ENCODE data around the gene CRTC1.

CRTC1 gene

DNA sequence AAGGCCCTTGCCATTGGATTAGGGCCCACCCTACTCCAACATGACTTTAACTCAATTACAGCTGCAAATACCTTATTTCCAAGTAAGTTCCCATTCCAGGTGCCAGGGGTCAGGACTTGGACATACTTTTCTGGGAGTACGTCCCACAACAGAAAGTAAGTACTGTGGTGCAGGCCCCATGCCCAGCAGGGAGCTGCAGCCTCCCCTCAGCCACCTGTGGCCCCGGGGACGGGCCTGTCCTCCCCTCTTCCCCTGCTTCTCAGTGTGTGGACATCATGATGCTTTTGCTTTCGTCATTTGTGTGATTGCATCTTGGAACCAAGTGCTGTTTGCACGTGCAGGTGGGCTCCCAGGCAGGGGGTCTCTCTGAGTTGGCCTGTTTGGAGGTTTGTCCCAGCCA is 31.9 kb downstream of the CRTC1 start:
- TF ChIP-seq, protein P1, sequence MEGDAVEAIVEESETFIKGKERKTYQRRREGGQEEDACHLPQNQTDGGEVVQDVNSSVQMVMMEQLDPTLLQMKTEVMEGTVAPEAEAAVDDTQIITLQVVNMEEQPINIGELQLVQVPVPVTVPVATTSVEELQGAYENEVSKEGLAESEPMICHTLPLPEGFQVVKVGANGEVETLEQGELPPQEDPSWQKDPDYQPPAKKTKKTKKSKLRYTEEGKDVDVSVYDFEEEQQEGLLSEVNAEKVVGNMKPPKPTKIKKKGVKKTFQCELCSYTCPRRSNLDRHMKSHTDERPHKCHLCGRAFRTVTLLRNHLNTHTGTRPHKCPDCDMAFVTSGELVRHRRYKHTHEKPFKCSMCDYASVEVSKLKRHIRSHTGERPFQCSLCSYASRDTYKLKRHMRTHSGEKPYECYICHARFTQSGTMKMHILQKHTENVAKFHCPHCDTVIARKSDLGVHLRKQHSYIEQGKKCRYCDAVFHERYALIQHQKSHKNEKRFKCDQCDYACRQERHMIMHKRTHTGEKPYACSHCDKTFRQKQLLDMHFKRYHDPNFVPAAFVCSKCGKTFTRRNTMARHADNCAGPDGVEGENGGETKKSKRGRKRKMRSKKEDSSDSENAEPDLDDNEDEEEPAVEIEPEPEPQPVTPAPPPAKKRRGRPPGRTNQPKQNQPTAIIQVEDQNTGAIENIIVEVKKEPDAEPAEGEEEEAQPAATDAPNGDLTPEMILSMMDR (IDR thresholded peaks at IDR 0.05; ENCODE audit: extremely low read depth, missing control alignments): no peak
- DNase-seq (ENCODE audit: low spot score): no peak

DNA sequence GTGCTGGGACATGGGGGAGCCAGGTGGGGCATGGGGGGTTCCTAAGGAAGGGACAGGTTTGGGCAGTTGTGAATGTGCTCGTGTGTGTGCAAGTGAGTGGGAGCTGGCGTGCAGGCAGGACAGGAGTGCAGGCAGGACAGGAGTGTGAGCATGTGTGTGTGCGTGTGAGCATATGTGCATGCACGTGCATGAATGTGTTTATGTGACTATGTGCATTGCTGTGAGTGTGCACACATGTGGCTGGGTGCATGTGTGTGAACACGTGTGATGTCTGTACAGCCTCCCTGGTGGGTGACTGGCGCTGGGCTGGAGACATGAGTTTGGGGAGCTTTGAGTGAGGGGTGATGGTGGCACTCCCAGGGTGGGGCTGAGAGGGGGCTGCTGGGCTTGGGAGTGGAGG is 33.4 kb downstream of the CRTC1 start:
- TF ChIP-seq, protein P1 (IDR thresholded peaks at IDR 0.05; ENCODE audit: extremely low read depth, missing control alignments): no peak
- no peak for DNase-seq (ENCODE audit: low spot score)

DNA sequence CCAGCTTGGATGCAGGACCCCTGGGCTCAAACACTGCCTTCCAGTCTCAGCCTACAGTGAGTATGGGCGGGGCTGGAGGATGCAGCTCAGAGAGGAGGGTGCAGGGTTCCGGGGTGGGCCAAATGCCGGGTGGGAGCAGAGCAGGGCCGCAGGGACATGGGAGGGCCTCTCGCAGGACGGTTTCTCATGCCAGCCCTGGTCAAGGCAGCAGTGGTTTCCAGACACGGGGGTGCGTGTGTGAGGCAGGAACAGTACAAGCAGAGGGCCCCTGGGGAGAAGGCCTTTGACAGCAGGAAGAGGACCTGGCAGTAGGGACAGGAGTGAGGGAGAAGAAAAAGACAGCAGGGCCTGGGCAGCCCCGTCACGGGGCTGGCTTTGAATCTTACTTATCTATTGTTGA is 34.1 kb downstream of the CRTC1 start:
- no peak for DNase-seq (ENCODE audit: low spot score)
- TF ChIP-seq, protein P1 (IDR thresholded peaks at IDR 0.05; ENCODE audit: extremely low read depth, missing control alignments): no peak

DNA sequence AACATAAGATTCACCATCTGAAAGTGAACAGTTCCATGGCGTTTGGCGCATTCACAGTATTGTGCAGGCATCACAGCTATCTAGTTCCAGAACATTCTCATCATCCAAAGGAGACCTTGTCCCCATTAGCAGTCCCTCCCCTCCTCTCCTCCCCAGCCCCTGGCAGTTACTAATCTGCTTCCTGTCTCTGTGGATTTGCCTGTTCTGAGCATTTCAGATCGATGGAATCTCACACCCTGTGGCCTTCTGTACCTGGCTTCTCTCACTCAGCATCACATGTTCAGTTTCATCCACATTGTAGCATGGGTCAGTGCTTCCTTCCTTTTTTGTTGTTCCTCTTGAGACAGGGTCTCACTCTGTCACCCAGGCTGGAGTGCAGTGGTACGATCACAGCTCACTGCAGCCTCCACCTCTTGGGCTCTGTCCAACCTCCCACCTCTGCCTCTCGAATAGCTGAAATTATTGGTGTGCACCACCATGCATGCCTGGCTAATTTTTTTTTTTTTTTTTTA is 34.6 kb downstream of the CRTC1 start:
- TF ChIP-seq, protein P1 (IDR thresholded peaks at IDR 0.05; ENCODE audit: extremely low read depth, missing control alignments): no peak

DNA sequence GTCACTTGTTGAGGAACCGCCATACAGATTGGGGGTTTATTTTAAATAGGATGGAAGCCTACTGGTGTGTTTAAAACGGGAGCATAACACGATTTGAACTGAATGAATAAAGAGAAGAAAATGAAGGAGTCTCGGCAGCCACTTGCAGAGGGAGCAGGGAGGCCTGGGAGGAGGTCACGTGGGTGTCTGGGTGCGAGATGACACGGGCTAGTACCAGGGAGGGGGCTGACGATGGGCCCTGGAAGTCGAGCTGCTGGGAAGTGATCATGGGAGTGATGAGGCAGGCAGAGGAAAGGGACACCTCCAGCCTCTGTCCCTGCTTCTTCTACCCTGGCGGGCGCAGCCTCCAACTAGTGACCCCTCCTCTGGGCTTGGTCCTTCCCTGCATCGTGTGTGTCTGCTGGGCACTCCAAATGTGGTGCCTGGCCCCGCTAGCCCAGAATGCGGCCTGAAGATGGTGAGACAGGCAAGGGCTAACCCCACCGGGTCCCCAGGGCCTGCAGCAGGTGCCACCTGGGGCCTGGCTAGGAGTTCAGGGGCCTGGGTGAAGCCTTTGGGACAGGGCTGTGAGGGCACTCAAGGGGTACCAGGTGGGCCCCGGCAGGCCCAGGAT is 35.5 kb downstream of the CRTC1 start:
- TF ChIP-seq, protein P1 (IDR thresholded peaks at IDR 0.05; ENCODE audit: extremely low read depth, missing control alignments): no peak
- no peak for DNase-seq (ENCODE audit: low spot score)

More for the DNA sequence above, 34.6 kb downstream of the CRTC1 start:
- DNase-seq (ENCODE audit: low spot score): no peak

DNA sequence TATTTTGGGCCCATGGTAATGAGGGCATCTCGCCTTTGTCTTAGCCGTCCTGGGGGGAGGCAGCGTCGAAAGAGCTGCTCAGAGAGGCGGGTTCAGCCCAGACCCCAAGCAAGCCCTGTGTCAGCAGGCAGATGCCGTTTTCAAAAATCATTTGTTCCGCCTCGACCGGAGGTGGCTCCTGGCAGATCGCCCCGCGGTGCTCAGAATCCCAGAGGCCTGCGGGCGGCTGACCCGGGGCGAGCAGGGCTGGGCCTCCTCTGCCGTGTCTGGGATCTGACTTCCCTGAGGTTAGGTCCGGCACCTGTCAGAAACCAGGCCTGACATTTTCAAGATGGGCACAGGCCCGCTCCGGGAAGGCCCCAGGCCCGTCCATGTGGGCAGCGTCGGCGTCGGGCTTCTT is 36.1 kb downstream of the CRTC1 start:
- TF ChIP-seq, protein P1 (IDR thresholded peaks at IDR 0.05; ENCODE audit: extremely low read depth, missing control alignments): no peak
- DNase-seq (ENCODE audit: low spot score): no peak

DNA sequence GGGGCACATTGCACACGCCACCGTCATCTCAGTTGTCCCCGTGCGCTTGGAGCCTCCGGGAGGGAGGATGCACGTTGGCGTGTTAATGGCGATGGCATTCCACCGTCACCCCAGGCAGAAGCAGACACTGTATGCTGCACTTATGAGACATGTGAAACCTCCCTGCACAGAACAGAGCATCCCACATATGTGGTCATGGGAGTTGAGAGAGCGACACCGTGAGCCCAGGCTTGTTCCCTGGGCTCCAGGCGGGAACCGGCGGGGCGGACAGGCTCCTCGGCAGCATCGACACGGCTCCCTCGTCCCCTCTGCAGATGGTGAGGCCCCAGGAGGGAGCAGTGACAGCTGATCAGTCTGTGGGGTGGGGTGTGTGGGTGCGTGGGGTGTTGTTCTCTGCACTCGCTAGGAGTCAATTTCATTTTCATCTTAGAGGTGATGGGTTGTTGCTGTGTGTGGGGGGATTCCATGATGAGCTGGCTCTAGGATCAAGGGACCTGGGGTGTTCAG is 40.4 kb downstream of the CRTC1 start:
- DNase-seq (ENCODE audit: low spot score): no peak
- TF ChIP-seq, protein P1 (IDR thresholded peaks at IDR 0.05; ENCODE audit: extremely low read depth, missing control alignments): no peak

Data from GM20000 (cell line).